HL-60 (cell line): Measurements from ENCODE around the gene NPTXR.

Source experiments
- CTCF ChIP-seq: IDR thresholded peaks from one replicate; pipeline ENCODE4 v1.5.1; 2011; ENCODE audit warnings: low read length, control low read depth, inconsistent platforms; ENCODE audit not compliant: insufficient read depth
- POLR2AphosphoS5 ChIP-seq: IDR thresholded peaks from 2 replicates; pipeline ENCODE4 v1.6.1; 2012; ENCODE audit warnings: low read depth
- REST ChIP-seq: IDR thresholded peaks from 2 replicates; pipeline ENCODE4 v1.6.1; 2012; ENCODE audit warnings: low read depth; ENCODE audit not compliant: insufficient replicate concordance
- SPI1 ChIP-seq: IDR thresholded peaks from 2 replicates; pipeline ENCODE4 v1.6.1; 2012; ENCODE audit warnings: low read depth, mild to moderate bottlenecking, borderline replicate concordance

- TF ChIP-seq CTCF, result no peak
- no peak for TF ChIP-seq REST
- no peak for TF ChIP-seq POLR2AphosphoS5
- TF ChIP-seq SPI1, result no peak
Measured at GRCh38 chr22:38823637-38824036, 20.2 kb downstream of the NPTXR start.
